Colonic mucosa (tissue), 4 donors: ENCODE measurements around the gene DLX4. TPM values are rescaled to one million over a fixed set of nuclear protein-coding genes. Genes with fewer than 3 reads are reported as not detected.

ENCODE experiments used
- DNase-seq: peaks from one replicate; pipeline ENCODE4 v3.0.0-alpha.2; 2020
- H3K27ac ChIP-seq: fragments of 200-600 bp; one replicate; pipeline ENCODE4 v1.8.0; 2021
- H3K27me3 ChIP-seq: fragments of 200-600 bp; one replicate; pipeline ENCODE4 v1.8.0; 2021
- H3K36me3 ChIP-seq: fragments of 200-600 bp; one replicate; pipeline ENCODE4 v1.8.0; 2021
- H3K4me1 ChIP-seq: fragments of 200-600 bp; one replicate; pipeline ENCODE4 v1.8.0; 2021; ENCODE audit warnings: mild to moderate bottlenecking
- H3K4me3 ChIP-seq: fragments of 200-600 bp; one replicate; pipeline ENCODE4 v1.8.0; 2021
- H3K9ac ChIP-seq, 2 donors: one replicate each; pipeline ENCODE4 v1.7.0; 2013; ENCODE audit warnings: control low read depth in 2 of 2, low read depth in 2 of 2, low read length in 2 of 2
- H3K9me3 ChIP-seq: fragments of 200-600 bp; one replicate; pipeline ENCODE4 v1.8.0; 2021
- intact Hi-C: fragments of 100-400 bp; cut with DNase I; formaldehyde crosslinking; loops from one replicate; pipeline ENCODE4 v1.14.1; 2022
- total RNA-seq, 2 donors: library from RNA; stranded (reverse); fragmentation: NEBNext Ultra II Directional in 1 of 2; extraction: Animal tissue kit (Norgen Biotek cat#: 25700) in 1 of 2; gene quantifications; one replicate each; pipeline ENCODE4 v1.2.1, GENCODE V29; 2021
- TF ChIP-seq, protein P1 (sequence below): fragments of 200-600 bp; IDR thresholded peaks from one replicate; pipeline ENCODE4 v1.8.0; 2022; ENCODE audit warnings: antibody characterized with exemption, mild to moderate bottlenecking
- donor health status: healthy.
- donor health status: DM: no; HTN: no; CAD: no.
- donor health status: DM: no; HTN: no; CAD: no.

DLX4 gene
- total RNA-seq, 2 donors from 2014 or later, result 0.49 TPM; not detected in 1

DNA sequence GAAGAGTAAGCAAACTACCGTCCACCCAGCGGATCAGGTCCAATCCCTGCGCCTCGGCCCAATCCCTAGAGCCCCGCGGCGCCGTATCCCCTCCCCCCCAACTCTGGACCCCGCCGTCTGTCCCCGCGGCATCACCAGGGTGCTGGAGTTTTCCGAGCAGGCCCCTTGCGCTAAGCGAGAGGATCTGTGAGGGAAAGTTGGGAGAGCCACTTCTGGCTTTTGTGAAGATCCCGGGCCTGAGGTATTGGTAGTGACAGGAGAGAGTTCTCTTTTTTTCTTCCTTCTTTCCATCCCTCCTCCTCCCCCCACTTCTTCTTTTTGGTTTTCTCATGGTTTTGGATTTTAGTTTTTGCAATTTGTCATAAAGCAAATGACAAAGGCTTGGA, 3.5 kb upstream of the DLX4 start:
- DNase-seq, result no peak
- TF ChIP-seq, protein P1, sequence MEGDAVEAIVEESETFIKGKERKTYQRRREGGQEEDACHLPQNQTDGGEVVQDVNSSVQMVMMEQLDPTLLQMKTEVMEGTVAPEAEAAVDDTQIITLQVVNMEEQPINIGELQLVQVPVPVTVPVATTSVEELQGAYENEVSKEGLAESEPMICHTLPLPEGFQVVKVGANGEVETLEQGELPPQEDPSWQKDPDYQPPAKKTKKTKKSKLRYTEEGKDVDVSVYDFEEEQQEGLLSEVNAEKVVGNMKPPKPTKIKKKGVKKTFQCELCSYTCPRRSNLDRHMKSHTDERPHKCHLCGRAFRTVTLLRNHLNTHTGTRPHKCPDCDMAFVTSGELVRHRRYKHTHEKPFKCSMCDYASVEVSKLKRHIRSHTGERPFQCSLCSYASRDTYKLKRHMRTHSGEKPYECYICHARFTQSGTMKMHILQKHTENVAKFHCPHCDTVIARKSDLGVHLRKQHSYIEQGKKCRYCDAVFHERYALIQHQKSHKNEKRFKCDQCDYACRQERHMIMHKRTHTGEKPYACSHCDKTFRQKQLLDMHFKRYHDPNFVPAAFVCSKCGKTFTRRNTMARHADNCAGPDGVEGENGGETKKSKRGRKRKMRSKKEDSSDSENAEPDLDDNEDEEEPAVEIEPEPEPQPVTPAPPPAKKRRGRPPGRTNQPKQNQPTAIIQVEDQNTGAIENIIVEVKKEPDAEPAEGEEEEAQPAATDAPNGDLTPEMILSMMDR, result no peak
- peaks cover 76% of the 10 kb centered on the region for H3K27me3 ChIP-seq
- H3K4me1 ChIP-seq, result peaks cover 10% of the 10 kb centered on the region
- H3K4me3 ChIP-seq, result no peak overlapping the region
- intact Hi-C loops, result no loop called here
- no peak overlapping the region for H3K27ac ChIP-seq
- H3K9ac ChIP-seq, result no peak overlapping the region
- H3K36me3 ChIP-seq, result no peaks in the 10 kb centered on the region
- H3K9me3 ChIP-seq, result no peaks in the 10 kb centered on the region

DNA sequence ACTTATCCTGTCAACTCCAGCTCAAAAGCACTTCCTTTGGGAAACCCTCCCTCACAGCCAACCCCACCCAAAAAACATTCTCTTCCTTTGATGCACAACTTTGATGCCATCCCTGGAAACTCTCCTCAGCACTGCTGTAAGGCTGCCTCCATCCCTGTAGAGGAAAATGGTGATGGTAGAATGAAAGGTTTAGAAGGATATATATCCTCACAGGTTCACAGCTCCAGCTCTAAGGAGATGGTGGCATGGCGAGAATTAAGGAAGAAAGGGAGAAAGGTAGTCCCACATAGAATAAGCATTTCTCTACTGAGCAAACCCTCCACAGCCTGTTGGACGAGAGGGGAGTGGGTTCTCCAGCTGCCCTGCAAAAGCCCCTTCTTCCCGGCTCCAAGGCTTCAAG, 2.2 kb upstream of the DLX4 start:
- Histone ChIP-seq H3K27ac (no peak overlapping the region), H3K4me1 (peaks cover 10% of the 10 kb centered on the region), H3K36me3 (no peaks in the 10 kb centered on the region), H3K9me3 (no peaks in the 10 kb centered on the region), H3K9ac (no peak overlapping the region), H3K4me3 (no peak overlapping the region), H3K27me3 (peaks cover 88% of the 10 kb centered on the region)
- intact Hi-C loops, result no loop called here
- TF ChIP-seq, protein P1, result no peak
- no peak for DNase-seq

DNA sequence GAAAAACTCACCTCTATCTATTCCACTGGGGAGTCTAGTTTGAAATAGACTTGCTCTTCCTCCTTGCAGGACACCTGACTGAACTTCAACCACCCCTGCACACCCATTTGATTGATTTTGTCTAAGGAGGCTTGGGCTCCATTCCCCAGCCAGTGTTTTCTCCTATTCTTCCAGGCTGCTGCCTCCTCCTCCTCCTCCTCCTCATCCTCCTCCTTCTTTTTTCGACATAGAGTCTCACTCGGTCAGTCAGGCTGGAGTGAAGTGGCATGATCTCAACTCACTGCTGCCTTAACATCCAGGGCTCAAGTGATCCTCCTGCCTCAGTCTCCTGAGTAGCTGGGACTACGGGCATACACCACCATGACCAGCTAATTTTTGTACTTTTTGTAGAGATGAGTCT, 1.8 kb upstream of the DLX4 start:
- DNase-seq, result no peak
- TF ChIP-seq, protein P1, result no peak
- Histone ChIP-seq H3K4me1 (peaks cover 10% of the 10 kb centered on the region), H3K27ac (no peak overlapping the region), H3K9me3 (no peaks in the 10 kb centered on the region), H3K9ac (no peak overlapping the region), H3K27me3 (peaks cover 93% of the 10 kb centered on the region), H3K36me3 (no peaks in the 10 kb centered on the region), H3K4me3 (no peak overlapping the region)
- intact Hi-C loops, result no loop called here

DNA sequence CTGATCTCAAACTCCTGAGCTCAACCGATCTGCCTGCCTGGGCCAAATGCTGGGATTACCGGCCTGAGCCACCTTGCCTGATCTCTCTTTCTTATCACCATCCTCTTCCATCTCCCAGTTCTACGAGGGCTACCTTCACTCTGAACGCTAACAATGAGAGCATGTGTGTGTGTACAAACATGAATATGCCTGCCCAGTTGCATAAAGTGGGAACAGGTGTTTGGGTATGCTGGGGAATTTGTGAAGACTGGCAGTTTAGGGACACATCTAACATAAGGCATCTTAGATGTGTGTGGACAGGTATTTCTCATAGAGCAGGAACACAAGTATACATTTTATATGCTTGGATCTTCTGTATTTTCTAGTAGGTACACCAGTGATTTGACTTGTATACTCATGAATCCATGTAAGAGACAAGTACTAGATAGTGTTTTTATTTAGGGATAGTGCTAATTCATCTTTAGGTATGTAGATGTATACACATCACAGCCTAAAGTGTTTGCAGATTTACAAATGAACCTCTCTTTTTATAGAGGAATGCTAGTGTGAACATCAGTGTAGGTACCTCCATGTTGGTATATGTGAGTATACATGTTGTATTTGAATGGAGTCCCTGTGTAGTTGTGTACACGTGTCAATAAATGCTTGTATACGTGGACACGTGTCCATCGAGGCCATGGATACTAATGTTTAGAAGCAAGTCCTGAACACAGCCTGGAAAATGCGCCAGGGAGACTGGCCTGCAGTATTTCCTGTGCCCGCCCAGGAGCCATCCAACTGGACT, 1.2 kb upstream of the DLX4 start:
- H3K9ac ChIP-seq, result no peak overlapping the region

DNA sequence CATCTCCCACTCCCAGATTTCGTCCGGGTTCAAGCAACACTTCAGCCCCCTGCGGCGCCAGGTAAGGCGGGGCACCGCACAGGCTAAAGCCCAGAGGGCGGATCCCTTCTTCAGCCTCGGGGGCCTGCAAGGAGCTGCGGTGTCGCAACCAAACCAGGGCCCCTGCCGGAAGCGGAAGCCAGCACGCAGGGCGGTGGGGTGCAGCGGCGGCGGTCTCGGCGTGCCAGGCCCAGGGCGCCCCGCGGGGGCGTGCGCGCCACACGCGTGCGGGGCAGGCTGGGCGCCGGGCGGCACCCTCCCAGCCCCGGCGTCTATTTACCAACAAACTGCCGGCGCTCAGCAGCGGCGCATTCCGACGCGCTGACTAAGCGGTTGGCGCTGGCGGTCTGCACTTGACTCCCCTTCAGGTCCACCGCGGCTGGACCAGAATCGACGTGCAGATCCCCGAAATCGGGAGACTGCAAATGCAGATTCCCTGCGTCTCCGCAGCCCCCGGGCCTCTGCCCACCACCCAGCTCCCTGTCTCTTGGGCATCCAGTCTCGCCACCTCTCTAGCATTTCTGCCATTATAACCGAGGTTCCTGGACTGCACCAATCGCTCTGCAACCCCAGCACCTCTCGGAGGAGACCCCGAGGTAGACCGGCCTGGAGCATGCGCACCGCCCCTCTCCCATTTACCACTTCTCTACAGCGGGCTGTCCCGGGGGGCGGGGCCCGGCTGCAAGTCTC, 421 bp upstream of the DLX4 start:
- H3K27me3 ChIP-seq, result peaks cover 94% of the 10 kb centered on the region
- DNase-seq, result peak; percentile 64
- peak overlapping the region; percentile 50 for H3K4me3 ChIP-seq
- no peaks in the 10 kb centered on the region for H3K36me3 ChIP-seq
- no peaks in the 10 kb centered on the region for H3K9me3 ChIP-seq
- H3K27ac ChIP-seq, result no peak overlapping the region
- no peak overlapping the region for H3K9ac ChIP-seq
- TF ChIP-seq, protein P1, result no peak
- peaks cover 10% of the 10 kb centered on the region for H3K4me1 ChIP-seq
- intact Hi-C loops, result no loop called here

More for the DNA sequence above, 1.2 kb upstream of the DLX4 start:
- Histone ChIP-seq H3K9me3 (no peaks in the 10 kb centered on the region), H3K4me3 (peak overlapping the region; percentile 50), H3K4me1 (peaks cover 10% of the 10 kb centered on the region), H3K36me3 (no peaks in the 10 kb centered on the region), H3K27me3 (peaks cover 93% of the 10 kb centered on the region), H3K27ac (no peak overlapping the region)
- intact Hi-C loops, result no loop called here
- TF ChIP-seq, protein P1, result no peak
- DNase-seq, result no peak
